Mammary epithelial cell (primary cell): ENCODE data around the gene ZCCHC10.

Source experiments
- CTCF ChIP-seq, 2 donors: IDR thresholded peaks in 1 of 2; conservative IDR thresholded peaks in 1 of 2; 2 replicates each; pipeline ENCODE4 v1.5.1; 2011 to 2012; ENCODE audit warnings: inconsistent platforms in 2 of 2, low read length in 2 of 2, mild to moderate bottlenecking in 2 of 2, control low read depth in 1 of 2, low read depth in 1 of 2; ENCODE audit not compliant: insufficient read depth in 1 of 2; ENCODE audit errors: extremely low read depth in 1 of 2
- EZH2 ChIP-seq: IDR thresholded peaks from 2 replicates; pipeline ENCODE4 v1.6.1; 2012; ENCODE audit warnings: low read length, inconsistent platforms, borderline replicate concordance

GRCh38 chr5:133006653-133007052, 19.7 kb downstream of the ZCCHC10 start:
- TF ChIP-seq CTCF (conservative IDR thresholded peaks at IDR 0.05 in 1 of 2, IDR thresholded peaks at IDR 0.05 in 1 of 2; ENCODE audit: extremely low read depth in 1 of 2, insufficient read depth in 1 of 2, low read depth in 1 of 2, low read length in 2 of 2) (no peak), EZH2 (no peak)
